ENCODE measurements around the gene IL6. TPM values are rescaled to one million over a fixed set of nuclear protein-coding genes. Genes with fewer than 3 reads are reported as not detected.

Gene IL6
- polyA plus RNA-seq, 1 of the 3 experiments (the other 2 are of a cell fraction): 20.5 TPM

GRCh38 chr7:22757338-22757994 lies 30.5 kb downstream of the IL6 start:
- ChIA-PET CTCF (interaction anchor here (0.6 to 1.6 kb wide), 5 partner anchors 21 to 298 kb away, joined by 3 to 4 read pairs (median 3); no protein-coding TSS in a partner anchor), POLR2A (no interaction called here)
- Histone ChIP-seq H3K4me2 (no peak overlapping the region), H3K4me1 (ENCODE audit: control insufficient read depth in 1 of 2, insufficient read depth in 2 of 2, low read depth in 1 of 2, low read length in 1 of 2) (no peaks in the 10 kb centered on the region), H4K20me1 (ENCODE audit: insufficient read depth) (no peaks in the 10 kb centered on the region), H2AFZ (ENCODE audit: low read depth) (no peak overlapping the region), H3K9ac (no peak overlapping the region), H3K27me3 (ENCODE audit: insufficient read depth) (no peaks in the 10 kb centered on the region), H3K27ac (ENCODE audit: low read depth in 2 of 2, low read length in 1 of 2) (no peak overlapping the region), H3K9me2 (no peaks in the 10 kb centered on the region), H3K79me2 (ENCODE audit: insufficient read depth) (no peaks in the 10 kb centered on the region), H3K9me3 (0 out of 2 replicates have a peak, but pooled peaks cover 10% of the 10 kb centered on the region), H3K4me3 (ENCODE audit: low read depth in 2 of 2, low read length in 1 of 2) (no peak overlapping the region), H3F3A (replicated peaks; ENCODE audit: insufficient read depth) (no peaks in the 10 kb centered on the region), H3K36me3 (replicated peaks in 1 of 2; ENCODE audit: control insufficient read depth in 1 of 2, insufficient read depth in 2 of 2, low read length in 1 of 2) (no peaks in the 10 kb centered on the region)
- no peak for TF ChIP-seq IRF3 (IDR thresholded peaks at IDR 0.05; ENCODE audit: low read depth, low read length)
- no peak for TF ChIP-seq FOSL2 (IDR thresholded peaks at IDR 0.05; ENCODE audit: borderline replicate concordance, low read depth)
- TF ChIP-seq YY1 (IDR thresholded peaks at IDR 0.05; ENCODE audit: low read depth): no peak
- TF ChIP-seq TEAD4 (IDR thresholded peaks at IDR 0.05; ENCODE audit: borderline replicate concordance, insufficient read depth): no peak
- TF ChIP-seq ZBTB33 (IDR thresholded peaks at IDR 0.05; ENCODE audit: borderline replicate concordance, low read depth): no peak
- no peak for TF ChIP-seq EP300 (IDR thresholded peaks at IDR 0.05; ENCODE audit: borderline replicate concordance in 1 of 2, low read depth in 1 of 2, low read length in 1 of 2)
- TF ChIP-seq FOXJ3 (CRISPR knock-in tag; IDR thresholded peaks at IDR 0.05): no peak
- TF ChIP-seq SMC3 (IDR thresholded peaks at IDR 0.05; ENCODE audit: low read depth, low read length): no peak
- TF ChIP-seq TCF12 (IDR thresholded peaks at IDR 0.05): no peak
- TF ChIP-seq EZH2phosphoT487 (IDR thresholded peaks at IDR 0.05; ENCODE audit: borderline replicate concordance, low read depth): no peak
- TF ChIP-seq MEF2A (IDR thresholded peaks at IDR 0.05; ENCODE audit: borderline replicate concordance, low read depth): no peak
- no peak for DNase-seq
- WGBS (ENCODE audit: low lambda C conversion rate): 8% methylated on average over 1 of the region's 1 CpG

- DNase-seq: no peak
- ChIA-PET CTCF (interaction anchor here (1.1 kb wide), 1 partner anchor 24 kb away, joined by 3 read pairs; no protein-coding TSS in a partner anchor), POLR2A (no interaction called here)
- Histone ChIP-seq H3K79me2 (ENCODE audit: insufficient read depth) (no peaks in the 10 kb centered on the region), H3K4me1 (ENCODE audit: control insufficient read depth in 1 of 2, insufficient read depth in 2 of 2, low read depth in 1 of 2, low read length in 1 of 2) (no peaks in the 10 kb centered on the region), H4K20me1 (ENCODE audit: insufficient read depth) (no peaks in the 10 kb centered on the region), H3K9me3 (0 out of 2 replicates have a peak, but pooled peaks cover 10% of the 10 kb centered on the region), H3K36me3 (replicated peaks in 1 of 2; ENCODE audit: control insufficient read depth in 1 of 2, insufficient read depth in 2 of 2, low read length in 1 of 2) (no peaks in the 10 kb centered on the region), H2AFZ (ENCODE audit: low read depth) (no peak overlapping the region), H3K9me2 (no peaks in the 10 kb centered on the region), H3K4me3 (ENCODE audit: low read depth in 2 of 2, low read length in 1 of 2) (no peak overlapping the region), H3F3A (replicated peaks; ENCODE audit: insufficient read depth) (no peaks in the 10 kb centered on the region), H3K27me3 (ENCODE audit: insufficient read depth) (no peaks in the 10 kb centered on the region), H3K27ac (ENCODE audit: low read depth in 2 of 2, low read length in 1 of 2) (no peak overlapping the region), H3K4me2 (no peak overlapping the region), H3K9ac (no peak overlapping the region)
- 17% methylated on average over 2 of the region's 2 CpGs for WGBS (ENCODE audit: low lambda C conversion rate)
- TF ChIP-seq FOSL2 (IDR thresholded peaks at IDR 0.05; ENCODE audit: borderline replicate concordance, low read depth) (no peak), MAX (IDR thresholded peaks at IDR 0.05; ENCODE audit: low read depth) (no peak), MXI1 (IDR thresholded peaks at IDR 0.05; ENCODE audit: low read depth, low read length) (no peak), RCOR1 (IDR thresholded peaks at IDR 0.05; ENCODE audit: low read length) (no peak), POLR2AphosphoS5 (IDR thresholded peaks at IDR 0.05; ENCODE audit: low read depth, low read length) (no peak), PBX3 (IDR thresholded peaks at IDR 0.05) (no peak), USF2 (IDR thresholded peaks at IDR 0.05; ENCODE audit: borderline replicate concordance, low read depth, low read length) (no peak), TAF1 (IDR thresholded peaks at IDR 0.05; ENCODE audit: borderline replicate concordance, low read depth, low read length) (no peak), RXRA (IDR thresholded peaks at IDR 0.05; ENCODE audit: borderline replicate concordance, low read depth) (no peak), IRF3 (IDR thresholded peaks at IDR 0.05; ENCODE audit: low read depth, low read length) (no peak), EP300 (IDR thresholded peaks at IDR 0.05; ENCODE audit: borderline replicate concordance in 1 of 2, low read depth in 1 of 2, low read length in 1 of 2) (no peak), TCF12 (IDR thresholded peaks at IDR 0.05) (no peak), NRF1 (IDR thresholded peaks at IDR 0.05; ENCODE audit: low read depth, low read length) (no peak), MEF2A (IDR thresholded peaks at IDR 0.05; ENCODE audit: borderline replicate concordance, low read depth) (no peak)
Measured at GRCh38 chr7:22758576-22758975, 31.6 kb downstream of the IL6 start.

All from SK-N-SH (cell line).